Adipose tissue (tissue), 3 donors: ENCODE results near the gene CDH22. TPM values are rescaled to one million over a fixed set of nuclear protein-coding genes. Genes with fewer than 3 reads are reported as not detected.

Source experiments
- H3K27ac ChIP-seq: one replicate; pipeline ENCODE4 v1.5.1; 2013; ENCODE audit warnings: low read depth, low read length
- WGBS, 3 donors: extraction: QIAGEN DNeasy Blood & Tissue Kit; methylation state at CpG; one replicate each; pipeline ENCODE4 v1.1.7; 2013; 5-methylcytosine and 5-hydroxymethylcytosine counted together
- polyA plus RNA-seq, 3 donors: library from polyadenylated mRNA; stranded (reverse); fragments of 200-250 nt; gene quantifications; one replicate each; pipeline ENCODE4 v1.2.3, GENCODE V29; 2013
- donor health status: healthy with polysubstance abuse.
- donor health status: Bipolar disorder and iron deficiency.
- donor health status: healthy.

Gene CDH22
- polyA plus RNA-seq, 3 donors = 0.16 to 1.3 (median 0.45) TPM

DNA sequence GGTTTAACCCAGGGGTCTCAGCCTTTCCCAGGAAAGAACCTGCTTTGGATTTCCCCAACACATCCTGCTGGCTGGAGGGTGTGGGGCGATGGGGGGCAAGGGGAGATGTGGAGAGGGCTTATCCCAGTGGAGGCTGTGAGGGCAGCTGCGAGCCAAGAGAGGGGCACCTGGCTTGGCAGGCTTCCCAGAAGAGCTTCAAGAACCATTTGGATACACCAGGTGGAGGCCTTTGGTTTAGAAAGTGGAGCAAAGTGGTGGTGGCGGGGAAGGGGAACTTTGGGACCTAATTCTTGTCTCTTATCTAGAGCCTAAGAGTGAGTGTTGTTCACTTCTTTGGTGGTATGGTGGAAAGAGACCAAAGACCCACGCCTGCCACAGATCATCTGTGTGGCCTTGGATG is 177.8 kb downstream of the CDH22 start:
- H3K27ac ChIP-seq = no peak overlapping the region
- WGBS, 3 donors = 40 to 57% (median 52%) methylated on average over 4 of the region's 4 CpGs

DNA sequence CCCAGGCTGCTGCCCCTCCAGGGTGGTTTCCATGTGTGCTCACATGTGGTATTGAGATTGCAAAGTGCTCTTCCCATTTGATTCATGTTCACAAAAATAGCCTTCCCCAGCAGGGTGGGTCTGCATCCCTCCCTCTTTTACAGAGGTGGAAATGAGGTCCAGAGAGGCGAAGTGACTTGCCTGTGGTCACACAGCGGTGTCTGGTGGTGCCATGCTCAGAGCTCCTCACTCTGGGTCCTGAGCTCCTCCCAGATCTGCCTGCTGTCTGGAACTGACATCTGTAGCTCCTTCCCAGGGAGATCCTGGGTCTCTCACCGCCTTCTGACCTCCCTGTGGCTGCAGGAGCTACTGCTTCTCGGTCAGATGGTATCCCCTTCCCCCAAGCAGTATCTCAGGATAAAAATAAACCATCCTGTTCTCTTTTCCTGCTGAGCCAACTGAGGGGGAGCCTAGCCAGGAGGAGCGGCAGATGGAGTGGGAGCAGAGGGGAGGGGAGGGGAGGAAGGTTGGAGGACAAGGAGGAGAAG is 178.3 kb downstream of the CDH22 start:
- WGBS, 3 donors = 32 to 40% (median 36%) methylated on average over 4 to 5 of the region's 5 CpGs
- no peak overlapping the region for H3K27ac ChIP-seq

DNA sequence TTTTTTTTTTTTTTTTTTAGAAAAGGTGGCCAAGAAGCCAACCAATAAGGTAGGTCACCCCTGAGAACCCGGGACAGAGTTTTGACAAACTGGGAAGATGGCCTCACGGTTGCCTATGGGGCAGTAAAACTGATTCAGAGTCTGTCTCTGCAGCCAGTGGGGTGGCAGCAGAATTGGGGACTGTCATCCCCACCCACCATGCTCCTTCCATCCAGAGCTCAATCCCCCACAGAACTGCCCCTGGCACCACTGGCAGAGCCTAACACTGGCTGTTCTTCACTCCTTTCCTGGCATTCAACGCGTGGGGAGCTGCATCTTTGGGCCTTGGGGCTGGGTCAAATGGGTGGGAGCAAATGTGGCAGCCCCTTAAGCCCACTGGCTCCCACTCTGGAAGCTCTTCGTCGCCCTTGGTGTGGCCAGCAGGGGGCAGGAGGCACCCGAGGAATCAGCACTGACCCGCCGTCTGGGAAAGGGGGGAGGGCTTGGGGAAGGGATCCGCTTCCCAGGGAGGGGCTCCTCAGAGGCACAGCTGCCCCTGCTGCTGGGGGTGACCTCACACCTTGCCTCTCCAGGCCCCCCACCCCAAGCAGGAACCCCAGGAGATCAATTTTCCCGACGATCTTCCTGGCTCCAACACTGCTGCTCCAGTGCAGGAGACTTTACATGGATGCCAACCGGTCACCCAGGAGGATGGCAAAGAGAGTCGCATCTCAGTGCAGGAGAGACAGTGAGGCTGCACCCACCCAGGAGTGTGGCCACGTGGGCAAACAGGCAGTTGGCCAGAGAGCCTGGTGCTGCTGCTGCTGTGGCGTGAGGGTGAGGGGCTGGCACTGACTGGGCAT is 179.8 kb downstream of the CDH22 start:
- 30 to 52% (median 51%) methylated on average over 15 to 16 of the region's 16 CpGs for WGBS, 3 donors
- H3K27ac ChIP-seq = no peak overlapping the region

DNA sequence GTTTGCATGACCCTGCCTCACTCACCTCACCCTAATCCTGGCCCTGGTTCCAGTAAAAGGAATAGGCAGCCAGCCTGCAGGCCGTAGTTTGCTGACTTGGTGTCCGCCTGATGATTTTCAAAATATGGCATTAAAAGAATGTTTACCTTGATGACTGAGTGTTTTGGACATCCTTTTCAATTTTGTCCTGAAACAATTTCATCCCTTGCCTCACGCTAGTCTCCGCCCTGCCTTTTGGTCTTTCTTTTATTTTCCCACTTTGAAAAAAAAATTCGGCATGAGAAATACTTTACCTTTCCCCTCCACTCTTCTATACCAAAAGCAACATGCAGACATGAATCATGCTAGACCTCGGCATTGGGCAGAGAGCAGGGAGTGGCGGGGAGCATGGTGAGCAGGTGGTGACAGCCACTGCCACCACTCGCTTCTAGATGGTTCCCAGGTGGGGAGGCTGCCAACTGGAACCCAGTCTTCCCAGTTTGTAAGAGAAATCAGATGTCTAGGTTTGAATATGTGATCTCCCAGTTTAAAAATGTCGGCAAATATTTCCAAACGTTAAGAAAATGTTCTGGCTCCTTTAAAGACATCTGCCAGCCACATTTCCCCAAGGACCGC is 180.8 kb downstream of the CDH22 start:
- H3K27ac ChIP-seq = no peak overlapping the region
- WGBS, 3 donors = 79 to 85% (median 84%) methylated on average over 11 of the region's 11 CpGs

DNA sequence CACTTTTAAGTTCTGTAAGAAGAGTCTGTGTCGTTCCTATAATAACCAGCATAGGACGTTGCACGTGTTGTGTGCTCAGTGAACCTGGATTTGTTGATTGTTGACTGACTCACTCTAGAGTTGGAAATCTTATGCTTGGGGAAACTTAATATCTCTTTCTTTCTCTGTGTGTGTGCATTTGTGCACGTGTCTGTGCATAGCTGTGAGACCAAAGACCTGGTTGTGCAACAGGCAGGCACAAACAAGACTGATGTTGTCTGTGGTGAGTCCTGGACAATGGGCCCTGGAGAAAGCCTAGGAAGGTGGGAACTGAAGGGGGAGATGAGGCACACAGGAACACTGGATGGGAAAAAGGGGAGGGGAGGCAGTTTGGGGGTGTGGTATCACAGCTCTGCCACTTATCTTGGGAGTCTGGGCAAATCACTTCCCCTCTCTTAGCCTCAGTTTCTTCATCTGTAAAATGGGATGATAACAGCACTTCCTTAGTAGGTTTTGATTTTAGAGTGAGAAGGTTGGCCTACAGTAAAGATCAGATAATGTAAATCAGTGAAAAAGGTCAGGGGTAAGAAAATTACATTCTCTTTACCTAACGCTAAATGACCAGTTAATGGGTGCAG is 181.8 kb downstream of the CDH22 start:
- 80 to 81% (median 81%) methylated on average over 5 of the region's 5 CpGs for WGBS, 3 donors
- no peak overlapping the region for H3K27ac ChIP-seq

Other genes starting within 250 kb of the CDH22 start
- gene NCOA5, start 218.5 kb downstream of the CDH22 start, polyA plus RNA-seq = 10 to 100 TPM in 2 of 3 donors, 1 to 10 TPM in 1; 9.4 to 14.3 (median 14.1) TPM
- gene CD40, start 190.2 kb downstream of the CDH22 start, polyA plus RNA-seq = 10 to 100 TPM; 15.6 to 39.4 (median 21.1) TPM
- gene ELMO2, start 98.1 kb upstream of the CDH22 start, polyA plus RNA-seq = 10 to 100 TPM; 13.0 to 22.8 (median 21.9) TPM
- 1 to 10 TPM; 1.3 to 2.9 (median 2.3) TPM for gene ZNF334, start 205.1 kb upstream of the CDH22 start, polyA plus RNA-seq
- gene OCSTAMP, start 242.2 kb upstream of the CDH22 start, polyA plus RNA-seq = not detected